GM19351 (cell line): ENCODE data around the gene FPGS.

Experiments
- ATAC-seq: cut with Tn5 transposase; IDR thresholded peaks from one replicate; pipeline ENCODE4 v1.9.1; 2021; ENCODE audit warnings: mild to moderate bottlenecking, moderate library complexity; ENCODE audit not compliant: unreplicated experiment

The FPGS gene

GRCh38 chr9:127786773-127787104 is 15.9 kb upstream of the FPGS start:
- ATAC-seq = no peak

- ATAC-seq = no peak
These were observed 14.2 kb upstream of the FPGS start for GRCh38 chr9:127788337-127789011.

GRCh38 chr9:127789179-127789578 is 13.5 kb upstream of the FPGS start:
- no peak for ATAC-seq

- ATAC-seq = no peak
These were observed 12.4 kb upstream of the FPGS start for GRCh38 chr9:127790094-127790855.

GRCh38 chr9:127791085-127791484 is 11.6 kb upstream of the FPGS start:
- ATAC-seq = no peak

- no peak for ATAC-seq
These were observed 10.2 kb upstream of the FPGS start for GRCh38 chr9:127792417-127793031.

- no peak for ATAC-seq
These were observed 9.5 kb upstream of the FPGS start for GRCh38 chr9:127793093-127793708.

GRCh38 chr9:127794001-127794791 is 8.5 kb upstream of the FPGS start:
- ATAC-seq = no peak

GRCh38 chr9:127796225-127796813 is 6.4 kb upstream of the FPGS start:
- no peak for ATAC-seq

GRCh38 chr9:127796852-127797370 is 5.8 kb upstream of the FPGS start:
- ATAC-seq = no peak

GRCh38 chr9:127801955-127802575 is 617 bp upstream of the FPGS start:
- no peak for ATAC-seq

GRCh38 chr9:127803507-127804352 is 1.0 kb downstream of the FPGS start:
- ATAC-seq = no peak

- no peak for ATAC-seq
These were observed 2.9 kb downstream of the FPGS start for GRCh38 chr9:127805620-127806019.

- ATAC-seq = no peak
These were observed 4.2 kb downstream of the FPGS start for GRCh38 chr9:127806871-127807270.

GRCh38 chr9:127808347-127809001 is 5.8 kb downstream of the FPGS start:
- ATAC-seq = no peak

GRCh38 chr9:127809002-127809539 is 6.4 kb downstream of the FPGS start:
- no peak for ATAC-seq

GRCh38 chr9:127809540-127810377 is 7.1 kb downstream of the FPGS start:
- ATAC-seq = no peak
